Neuronal stem cell (in vitro differentiated cells): Measurements from ENCODE around the gene FFAR1. TPM values are rescaled to one million over a fixed set of nuclear protein-coding genes. Genes with fewer than 3 reads are reported as not detected.

Source experiments
- DNase-seq: peaks from one replicate; pipeline ENCODE4 v3.0.0-alpha.2; 2013; ENCODE audit warnings: low spot score
- H2AFZ ChIP-seq: one replicate; pipeline ENCODE4 v1.6.1; 2013; ENCODE audit warnings: mild to moderate bottlenecking, low read length, inconsistent platforms
- H2AK5ac ChIP-seq: 2 replicates; pipeline ENCODE4 v1.6.1; 2013; ENCODE audit warnings: low read depth, mild to moderate bottlenecking, inconsistent platforms, low read length, moderate library complexity, mixed read lengths
- H2BK120ac ChIP-seq: 2 replicates; pipeline ENCODE4 v1.6.1; 2013; ENCODE audit warnings: low read depth, mild to moderate bottlenecking, inconsistent platforms, low read length, moderate library complexity, mixed read lengths
- H2BK12ac ChIP-seq: one replicate; pipeline ENCODE4 v1.6.1; 2013; ENCODE audit warnings: low read length, inconsistent platforms
- H2BK15ac ChIP-seq: 2 replicates; pipeline ENCODE4 v1.6.1; 2013; ENCODE audit warnings: mild to moderate bottlenecking, low read length, inconsistent platforms, mixed read lengths
- H2BK5ac ChIP-seq: one replicate; pipeline ENCODE4 v1.6.1; 2013; ENCODE audit warnings: inconsistent platforms, mild to moderate bottlenecking, low read length, moderate library complexity
- H3K14ac ChIP-seq: one replicate; pipeline ENCODE4 v1.6.1; 2013; ENCODE audit warnings: low read length, inconsistent platforms
- H3K18ac ChIP-seq: 2 replicates; pipeline ENCODE4 v1.6.1; 2013; ENCODE audit warnings: low read length, inconsistent platforms
- H3K23ac ChIP-seq: 2 replicates; pipeline ENCODE4 v1.6.1; 2013; ENCODE audit warnings: low read depth, mild to moderate bottlenecking, mixed read lengths, low read length, inconsistent platforms; ENCODE audit not compliant: poor library complexity
- H3K27ac ChIP-seq: replicated peaks from 3 replicates; pipeline ENCODE4 v1.5.1; 2013; ENCODE audit warnings: low read length, inconsistent platforms
- H3K27me3 ChIP-seq, 3 experiments: 2 replicates each; pipeline ENCODE4 v1.6.1; 2013; ENCODE audit warnings: low read length in 3 of 3, mild to moderate bottlenecking in 2 of 3, inconsistent platforms in 1 of 3, low read depth in 1 of 3, mixed read lengths in 1 of 3, moderate library complexity in 1 of 3; ENCODE audit not compliant: control insufficient read depth in 3 of 3, insufficient read depth in 3 of 3
- H3K36me3 ChIP-seq, 2 donors: replicated peaks in 1 of 2; 2 replicates each; pipeline ENCODE4 v1.6.1; 2013; ENCODE audit warnings: low read length in 2 of 2; ENCODE audit not compliant: control insufficient read depth in 2 of 2, insufficient read depth in 2 of 2
- H3K4ac ChIP-seq: 2 replicates; pipeline ENCODE4 v1.6.1; 2013; ENCODE audit warnings: inconsistent platforms, mild to moderate bottlenecking, low read length, moderate library complexity
- H3K4me1 ChIP-seq, 2 donors: 1 replicate in 1 of 2; 2 replicates in 1 of 2; pipeline ENCODE4 v1.6.1; 2013; ENCODE audit warnings: low read length in 2 of 2, low read depth in 1 of 2; ENCODE audit not compliant: control insufficient read depth in 2 of 2, insufficient read depth in 1 of 2
- H3K4me2 ChIP-seq: one replicate; pipeline ENCODE4 v1.6.1; 2013; ENCODE audit warnings: mild to moderate bottlenecking, low read length, inconsistent platforms; ENCODE audit not compliant: insufficient read depth, poor library complexity, severe bottlenecking
- H3K4me3 ChIP-seq, 2 donors: 2 replicates each; pipeline ENCODE4 v1.5.1; 2013; ENCODE audit warnings: low read length in 2 of 2, mild to moderate bottlenecking in 2 of 2, inconsistent platforms in 1 of 2, moderate library complexity in 1 of 2
- H3K79me1 ChIP-seq: one replicate; pipeline ENCODE4 v1.6.1; 2013; ENCODE audit warnings: low read depth, mild to moderate bottlenecking, inconsistent platforms, low read length, moderate library complexity
- H3K9ac ChIP-seq: one replicate; pipeline ENCODE4 v1.6.1; 2013; ENCODE audit warnings: mild to moderate bottlenecking, low read depth, low read length, inconsistent platforms; ENCODE audit not compliant: poor library complexity
- H3K9me3 ChIP-seq, 2 donors: replicated peaks in 1 of 2; 2 replicates each; pipeline versions ENCODE3 to v1.6.1; 2013; ENCODE audit warnings: low read length in 2 of 2, mild to moderate bottlenecking in 2 of 2, inconsistent platforms in 1 of 2, low read depth in 1 of 2, mixed read lengths in 1 of 2, moderate library complexity in 1 of 2; ENCODE audit not compliant: control insufficient read depth in 2 of 2, insufficient read depth in 1 of 2
- H4K8ac ChIP-seq: one replicate; pipeline ENCODE4 v1.6.1; 2013; ENCODE audit warnings: low read depth, mild to moderate bottlenecking, inconsistent platforms, low read length, moderate library complexity
- H4K91ac ChIP-seq: one replicate; pipeline ENCODE4 v1.6.1; 2013; ENCODE audit warnings: low read length, low read depth, mild to moderate bottlenecking, inconsistent platforms; ENCODE audit not compliant: poor library complexity
- WGBS, 2 donors: extraction: QIAGEN DNeasy Blood & Tissue Kit; methylation state at CpG; one replicate each; pipeline ENCODE4 v1.1.7; 2013; ENCODE audit warnings: missing lambda C conversion rate in 2 of 2, mixed read lengths in 1 of 2; ENCODE audit not compliant: insufficient read length in 2 of 2, insufficient replicate concordance in 1 of 2; ENCODE audit errors: extremely low coverage in 2 of 2; 5-methylcytosine and 5-hydroxymethylcytosine counted together
- polyA plus RNA-seq, 2 experiments: library from polyadenylated mRNA; stranded (reverse); fragments of 200-250 nt; gene quantifications; one replicate each; pipeline ENCODE4 v1.2.3, GENCODE V29; 2013

The FFAR1 gene, protein sequence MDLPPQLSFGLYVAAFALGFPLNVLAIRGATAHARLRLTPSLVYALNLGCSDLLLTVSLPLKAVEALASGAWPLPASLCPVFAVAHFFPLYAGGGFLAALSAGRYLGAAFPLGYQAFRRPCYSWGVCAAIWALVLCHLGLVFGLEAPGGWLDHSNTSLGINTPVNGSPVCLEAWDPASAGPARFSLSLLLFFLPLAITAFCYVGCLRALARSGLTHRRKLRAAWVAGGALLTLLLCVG (N-terminal part only)
- not detected for polyA plus RNA-seq (2013, experiment 1 of 2)
- polyA plus RNA-seq (2013, experiment 2 of 2), result not detected

DNA sequence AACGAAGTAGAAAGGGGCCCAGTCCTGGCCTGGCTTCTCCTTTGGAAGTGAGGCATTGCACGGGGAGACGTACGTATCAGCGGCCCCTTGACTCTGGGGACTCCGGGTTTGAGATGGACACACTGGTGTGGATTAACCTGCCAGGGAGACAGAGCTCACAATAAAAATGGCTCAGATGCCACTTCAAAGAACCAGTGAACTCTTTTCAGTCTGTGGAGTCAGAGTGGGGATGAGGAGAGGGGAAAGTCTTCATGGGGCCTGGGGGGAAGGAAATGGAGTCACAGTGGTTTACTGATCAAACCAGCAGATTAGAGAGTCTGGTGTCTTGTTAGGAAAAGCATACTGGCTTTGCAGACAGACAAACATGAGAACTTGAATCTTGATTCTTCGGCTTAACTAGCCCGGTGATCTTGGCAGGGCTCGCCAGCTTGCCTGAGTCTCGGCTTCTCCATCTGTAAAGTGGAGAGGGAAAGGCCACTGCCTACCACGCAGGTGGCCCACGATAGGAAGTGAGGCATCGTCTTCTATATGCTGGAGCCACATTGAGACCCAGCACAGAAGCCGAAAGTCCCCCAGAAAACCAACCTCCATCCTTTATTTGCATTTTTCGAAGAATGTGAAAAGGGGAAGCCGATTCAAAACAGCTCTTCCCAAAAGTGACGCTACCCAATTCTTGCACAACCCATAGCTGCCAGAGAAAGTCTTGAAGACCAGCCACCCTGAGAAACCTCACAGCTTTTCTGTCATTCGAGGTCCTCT, at the start of gene FFAR1:
Gene FFAR1 (plus strand): TSS at position 732 of the 759 bp plus-strand sequence. CDS start 3,650 bp downstream, outside the sequence.
- no CpG with 5 or more reads among the region's 18 CpGs for WGBS, 2 donors
- DNase-seq, result no peak

DNA sequence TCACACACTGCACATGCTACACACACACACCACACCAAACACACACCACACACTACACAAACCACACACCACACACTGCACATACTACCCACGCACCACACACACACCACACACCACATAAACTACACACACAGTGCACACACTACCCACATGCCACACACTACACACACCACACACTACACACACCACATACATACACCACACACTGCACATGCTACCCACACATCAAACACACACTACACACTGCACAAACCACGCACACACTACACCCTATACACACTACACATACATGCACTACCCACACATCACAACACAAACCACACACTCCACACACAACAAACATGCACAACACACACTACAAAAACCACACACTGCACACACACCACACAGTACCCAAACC, 49.8 kb upstream of the FFAR1 start:
- Histone ChIP-seq H3K4me2 (no peak overlapping the region), H3K79me1 (peaks cover 10% of the 10 kb centered on the region), H3K23ac (peak overlapping the region; percentile 94), H2BK120ac (no peak overlapping the region), H3K18ac (peak overlapping the region; percentile 72), H3K4me1 (peaks cover 0 to 12% of the 10 kb centered on the region in 2 donors), H4K8ac (peak overlapping the region; percentile 70), H3K4ac (peak overlapping the region; percentile 56), H3K4me3 (peak overlapping the region in 1 of 2 donors; percentile 75), H3K14ac (peak overlapping the region; percentile 76), H3K9ac (peak overlapping the region; percentile 46), H2BK12ac (no peak overlapping the region), H4K91ac (peak overlapping the region; percentile 96), H2BK15ac (no peak overlapping the region), H2AFZ (no peak overlapping the region), H3K36me3 (peaks cover 0 to 3% of the 10 kb centered on the region in 2 donors), H3K9me3 (peaks cover 0 to 12% of the 10 kb centered on the region in 2 donors), H3K27me3 (peaks cover 0 to 10% (median 8%) of the 10 kb centered on the region in 3 experiments), H3K27ac (no peak overlapping the region), H2BK5ac (no peak overlapping the region), H2AK5ac (no peak overlapping the region)
- DNase-seq, result no peak
- 97% methylated on average over 2 of the region's 2 CpGs; no CpG with 5 or more reads in 1 of the 2 donors for WGBS, 2 donors

More for the DNA sequence above, at the start of gene FFAR1:
- Histone ChIP-seq H3K36me3 (no peaks in the 10 kb centered on the region), H4K8ac (no peak within 1 kb of the TSS), H2AFZ (no peak within 1 kb of the TSS), H3K9ac (no peak within 1 kb of the TSS), H3K18ac (no peak within 1 kb of the TSS), H3K4me3 (no peak within 1 kb of the TSS), H4K91ac (no peak within 1 kb of the TSS), H2AK5ac (no peak within 1 kb of the TSS), H2BK12ac (no peak within 1 kb of the TSS), H3K27me3 (peaks cover 0 to 45% (median 4%) of the 10 kb centered on the region in 3 experiments), H2BK120ac (no peak within 1 kb of the TSS), H3K4ac (no peak within 1 kb of the TSS), H2BK15ac (no peak within 1 kb of the TSS), H3K4me1 (no peaks in the 10 kb centered on the region), H2BK5ac (no peak within 1 kb of the TSS), H3K23ac (no peak within 1 kb of the TSS), H3K14ac (peak within 1 kb of the TSS; percentile 44), H3K4me2 (no peak within 1 kb of the TSS), H3K79me1 (no peaks in the 10 kb centered on the region), H3K9me3 (peaks cover 0 to 2% of the 10 kb centered on the region in 2 donors), H3K27ac (no peak within 1 kb of the TSS)

DNA sequence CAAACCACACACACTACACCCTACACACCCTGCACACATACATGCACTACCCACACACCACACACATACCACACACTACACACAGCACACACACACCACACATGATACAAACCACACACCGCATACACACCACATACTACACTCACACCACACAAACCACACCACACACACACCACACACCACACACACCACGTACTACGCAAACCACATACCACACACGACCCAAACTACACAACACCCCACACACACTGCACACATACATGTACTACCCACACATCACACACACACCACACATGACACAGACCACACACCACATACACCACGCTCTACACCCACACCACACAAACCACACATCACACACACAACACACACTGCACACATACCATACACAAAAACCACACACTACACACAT, 49.1 kb upstream of the FFAR1 start:
- Histone ChIP-seq H3K9ac (peak overlapping the region; percentile 26), H4K8ac (no peak overlapping the region), H3K4ac (peak overlapping the region; percentile 32), H3K4me1 (peaks cover 0 to 5% of the 10 kb centered on the region in 2 donors), H3K79me1 (peaks cover 10% of the 10 kb centered on the region), H3K27ac (no peak overlapping the region), H4K91ac (peak overlapping the region; percentile 4), H3K27me3 (peaks cover 0 to 10% (median 4%) of the 10 kb centered on the region in 3 experiments), H3K9me3 (peaks cover 0 to 12% of the 10 kb centered on the region in 2 donors), H3K23ac (peak overlapping the region; percentile 57), H2AFZ (no peak overlapping the region), H2BK120ac (no peak overlapping the region), H3K4me2 (no peak overlapping the region), H2BK5ac (no peak overlapping the region), H2BK15ac (no peak overlapping the region), H3K4me3 (peak overlapping the region in 1 of 2 donors; percentile 75), H2BK12ac (peak overlapping the region; percentile 24), H3K18ac (no peak overlapping the region), H2AK5ac (no peak overlapping the region), H3K14ac (peak overlapping the region; percentile 59), H3K36me3 (peaks cover 0 to 3% of the 10 kb centered on the region in 2 donors)
- WGBS, 2 donors, result 100% methylated on average over 3 to 5 of the region's 5 CpGs
- DNase-seq, result no peak
